Stomach (tissue), 4 donors: ENCODE data around the gene KDM2B.

Source experiments
- EP300 ChIP-seq: sonication (generic); formaldehyde crosslinking; IDR thresholded peaks from one replicate; pipeline ENCODE4 v1.6.1; 2017; ENCODE audit warnings: antibody characterized with exemption
- POLR2A ChIP-seq, 4 donors: fragments of 450-650 bp; IDR thresholded peaks; one replicate each; pipeline ENCODE4 v1.6.1; 2016; ENCODE audit warnings: antibody characterized with exemption in 4 of 4, control low read depth in 2 of 4, mild to moderate bottlenecking in 1 of 4, moderate library complexity in 1 of 4
- TF ChIP-seq, protein P1 (sequence below), 7 experiments: fragments of 450-650 bp in 4 of 7; fragments of 200-600 bp in 3 of 7; sonication (generic) in 3 of 7; IDR thresholded peaks; one replicate each; pipeline ENCODE4 v1.5.1; 2016 to 2019; ENCODE audit warnings: antibody characterized with exemption in 7 of 7, control low read depth in 2 of 7, mild to moderate bottlenecking in 1 of 7

DNA sequence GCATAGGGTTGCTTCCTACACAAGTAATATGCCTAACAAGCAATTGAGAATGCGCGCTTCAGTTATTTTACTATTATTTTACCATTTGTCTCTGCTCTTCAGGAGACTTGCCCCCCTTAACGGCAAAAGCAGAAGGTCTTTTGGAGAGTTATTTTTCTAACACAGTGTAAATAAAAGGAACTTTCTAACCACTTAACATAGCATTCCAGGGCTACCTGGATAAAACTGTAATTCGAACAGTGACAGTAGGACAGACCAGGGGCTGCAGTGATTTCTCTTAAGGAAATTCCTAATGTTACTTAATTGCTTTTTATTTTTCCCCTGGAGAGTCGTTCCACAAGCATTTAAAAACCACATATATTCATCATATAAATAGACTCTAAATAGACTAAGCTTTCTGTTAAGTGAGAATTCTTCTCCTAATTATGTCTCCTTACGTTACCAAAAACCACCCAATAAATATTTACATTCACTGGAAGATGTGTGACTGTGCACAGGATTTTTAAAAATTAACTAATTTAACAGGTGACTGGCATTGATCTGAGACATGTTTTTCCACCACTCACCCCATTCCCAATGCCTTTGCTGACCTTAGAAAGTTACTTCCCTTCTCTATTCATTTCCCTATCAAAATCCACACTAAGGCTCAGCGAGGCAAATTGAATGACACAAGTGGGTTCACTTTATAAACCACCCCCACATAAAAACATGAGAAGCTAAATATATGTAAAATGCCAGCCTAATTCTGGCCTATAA is 108.5 kb downstream of the KDM2B start:
- TF ChIP-seq, protein P1, sequence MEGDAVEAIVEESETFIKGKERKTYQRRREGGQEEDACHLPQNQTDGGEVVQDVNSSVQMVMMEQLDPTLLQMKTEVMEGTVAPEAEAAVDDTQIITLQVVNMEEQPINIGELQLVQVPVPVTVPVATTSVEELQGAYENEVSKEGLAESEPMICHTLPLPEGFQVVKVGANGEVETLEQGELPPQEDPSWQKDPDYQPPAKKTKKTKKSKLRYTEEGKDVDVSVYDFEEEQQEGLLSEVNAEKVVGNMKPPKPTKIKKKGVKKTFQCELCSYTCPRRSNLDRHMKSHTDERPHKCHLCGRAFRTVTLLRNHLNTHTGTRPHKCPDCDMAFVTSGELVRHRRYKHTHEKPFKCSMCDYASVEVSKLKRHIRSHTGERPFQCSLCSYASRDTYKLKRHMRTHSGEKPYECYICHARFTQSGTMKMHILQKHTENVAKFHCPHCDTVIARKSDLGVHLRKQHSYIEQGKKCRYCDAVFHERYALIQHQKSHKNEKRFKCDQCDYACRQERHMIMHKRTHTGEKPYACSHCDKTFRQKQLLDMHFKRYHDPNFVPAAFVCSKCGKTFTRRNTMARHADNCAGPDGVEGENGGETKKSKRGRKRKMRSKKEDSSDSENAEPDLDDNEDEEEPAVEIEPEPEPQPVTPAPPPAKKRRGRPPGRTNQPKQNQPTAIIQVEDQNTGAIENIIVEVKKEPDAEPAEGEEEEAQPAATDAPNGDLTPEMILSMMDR (IDR thresholded peaks at IDR 0.05): no peak
- TF ChIP-seq EP300 (no peak), POLR2A (IDR thresholded peaks at IDR 0.05) (no peak)
